Measurements from ENCODE around the gene SYN1. TPM values are rescaled to one million over a fixed set of nuclear protein-coding genes. Genes with fewer than 3 reads are reported as not detected.

The SYN1 gene
- total and polyA plus RNA-seq, 4 donors = 0.09 to 2.5 (median 0.60) TPM

DNA sequence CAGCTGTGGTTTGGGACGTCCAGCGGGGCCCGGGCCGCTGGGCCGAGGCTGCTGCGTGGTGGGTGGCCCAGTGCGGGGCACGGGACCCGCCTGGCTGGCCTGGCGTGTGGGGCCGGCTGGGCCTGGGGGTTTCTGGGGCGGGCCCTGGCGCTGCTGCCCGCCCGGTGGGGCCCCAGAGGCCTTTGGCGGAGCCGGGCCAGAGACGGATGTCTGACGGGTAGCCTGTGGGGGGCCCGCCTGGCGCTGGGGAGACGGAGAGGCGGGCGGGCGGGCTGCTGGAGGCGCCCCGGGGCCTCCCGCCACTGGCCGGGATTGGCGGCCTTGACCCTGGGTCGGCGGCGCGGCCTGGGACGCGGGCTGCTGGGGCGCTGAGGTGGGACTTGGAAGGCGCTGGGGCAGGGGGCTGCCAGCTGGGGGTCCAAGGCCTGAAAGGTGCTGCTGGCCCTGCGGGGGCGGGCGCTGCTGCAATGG is 45.5 kb downstream of the SYN1 start:
- Histone ChIP-seq H3K27me3 (ENCODE audit: control insufficient read depth in 4 of 4, insufficient read depth in 4 of 4, low read length in 3 of 4) (no peaks in the 10 kb centered on the region), H3K9me3 (ENCODE audit: control insufficient read depth in 4 of 4, low read length in 3 of 4) (no peaks in the 10 kb centered on the region), H3K4me1 (ENCODE audit: control insufficient read depth in 4 of 4, insufficient read depth in 4 of 4, low read length in 3 of 4) (peaks cover 0 to 11% (median 5%) of the 10 kb centered on the region in 4 donors), H3K9ac (ENCODE audit: low read depth in 1 of 2, low read length in 2 of 2) (no peak overlapping the region), H3K36me3 (ENCODE audit: control insufficient read depth in 4 of 4, insufficient read depth in 3 of 4, low read depth in 1 of 4, low read length in 3 of 4) (peaks cover 7 to 20% (median 9%) of the 10 kb centered on the region in 4 donors), H3K27ac (ENCODE audit: low read depth in 1 of 2, low read length in 2 of 2) (no peak overlapping the region), H3K4me3 (ENCODE audit: low read depth in 1 of 3, low read length in 3 of 3) (no peak overlapping the region)
- no peak for DNase-seq (ENCODE audit: low spot score)
- 19% methylated on average over 41 of the region's 41 CpGs for WGBS
- TF ChIP-seq TAF1 (conservative IDR thresholded peaks at IDR 0.05) = no peak
- no peak for TF ChIP-seq SP1 (IDR thresholded peaks at IDR 0.05)
- TF ChIP-seq HNF4A (conservative IDR thresholded peaks at IDR 0.05) = no peak
- TF ChIP-seq FOXA1 (IDR thresholded peaks at IDR 0.05) = no peak
- TF ChIP-seq RXRA (IDR thresholded peaks at IDR 0.05) = no peak
- no peak for TF ChIP-seq JUND (IDR thresholded peaks at IDR 0.05)
- TF ChIP-seq, protein P1, sequence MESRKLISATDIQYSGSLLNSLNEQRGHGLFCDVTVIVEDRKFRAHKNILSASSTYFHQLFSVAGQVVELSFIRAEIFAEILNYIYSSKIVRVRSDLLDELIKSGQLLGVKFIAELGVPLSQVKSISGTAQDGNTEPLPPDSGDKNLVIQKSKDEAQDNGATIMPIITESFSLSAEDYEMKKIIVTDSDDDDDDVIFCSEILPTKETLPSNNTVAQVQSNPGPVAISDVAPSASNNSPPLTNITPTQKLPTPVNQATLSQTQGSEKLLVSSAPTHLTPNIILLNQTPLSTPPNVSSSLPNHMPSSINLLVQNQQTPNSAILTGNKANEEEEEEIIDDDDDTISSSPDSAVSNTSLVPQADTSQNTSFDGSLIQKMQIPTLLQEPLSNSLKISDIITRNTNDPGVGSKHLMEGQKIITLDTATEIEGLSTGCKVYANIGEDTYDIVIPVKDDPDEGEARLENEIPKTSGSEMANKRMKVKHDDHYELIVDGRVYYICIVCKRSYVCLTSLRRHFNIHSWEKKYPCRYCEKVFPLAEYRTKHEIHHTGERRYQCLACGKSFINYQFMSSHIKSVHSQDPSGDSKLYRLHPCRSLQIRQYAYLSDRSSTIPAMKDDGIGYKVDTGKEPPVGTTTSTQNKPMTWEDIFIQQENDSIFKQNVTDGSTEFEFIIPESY (IDR thresholded peaks at IDR 0.05) = no peak
- TF ChIP-seq, protein P2, sequence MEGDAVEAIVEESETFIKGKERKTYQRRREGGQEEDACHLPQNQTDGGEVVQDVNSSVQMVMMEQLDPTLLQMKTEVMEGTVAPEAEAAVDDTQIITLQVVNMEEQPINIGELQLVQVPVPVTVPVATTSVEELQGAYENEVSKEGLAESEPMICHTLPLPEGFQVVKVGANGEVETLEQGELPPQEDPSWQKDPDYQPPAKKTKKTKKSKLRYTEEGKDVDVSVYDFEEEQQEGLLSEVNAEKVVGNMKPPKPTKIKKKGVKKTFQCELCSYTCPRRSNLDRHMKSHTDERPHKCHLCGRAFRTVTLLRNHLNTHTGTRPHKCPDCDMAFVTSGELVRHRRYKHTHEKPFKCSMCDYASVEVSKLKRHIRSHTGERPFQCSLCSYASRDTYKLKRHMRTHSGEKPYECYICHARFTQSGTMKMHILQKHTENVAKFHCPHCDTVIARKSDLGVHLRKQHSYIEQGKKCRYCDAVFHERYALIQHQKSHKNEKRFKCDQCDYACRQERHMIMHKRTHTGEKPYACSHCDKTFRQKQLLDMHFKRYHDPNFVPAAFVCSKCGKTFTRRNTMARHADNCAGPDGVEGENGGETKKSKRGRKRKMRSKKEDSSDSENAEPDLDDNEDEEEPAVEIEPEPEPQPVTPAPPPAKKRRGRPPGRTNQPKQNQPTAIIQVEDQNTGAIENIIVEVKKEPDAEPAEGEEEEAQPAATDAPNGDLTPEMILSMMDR (IDR thresholded peaks at IDR 0.05; ENCODE audit: low read depth, low read length, missing input control) = no peak
- no peak for TF ChIP-seq EGR1 (IDR thresholded peaks at IDR 0.05; ENCODE audit: low read depth in 2 of 2)
- TF ChIP-seq, protein P3, sequence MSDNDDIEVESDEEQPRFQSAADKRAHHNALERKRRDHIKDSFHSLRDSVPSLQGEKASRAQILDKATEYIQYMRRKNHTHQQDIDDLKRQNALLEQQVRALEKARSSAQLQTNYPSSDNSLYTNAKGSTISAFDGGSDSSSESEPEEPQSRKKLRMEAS (IDR thresholded peaks at IDR 0.05) = no peak
- TF ChIP-seq HNF4G (IDR thresholded peaks at IDR 0.05) = no peak
- TF ChIP-seq, protein P4, sequence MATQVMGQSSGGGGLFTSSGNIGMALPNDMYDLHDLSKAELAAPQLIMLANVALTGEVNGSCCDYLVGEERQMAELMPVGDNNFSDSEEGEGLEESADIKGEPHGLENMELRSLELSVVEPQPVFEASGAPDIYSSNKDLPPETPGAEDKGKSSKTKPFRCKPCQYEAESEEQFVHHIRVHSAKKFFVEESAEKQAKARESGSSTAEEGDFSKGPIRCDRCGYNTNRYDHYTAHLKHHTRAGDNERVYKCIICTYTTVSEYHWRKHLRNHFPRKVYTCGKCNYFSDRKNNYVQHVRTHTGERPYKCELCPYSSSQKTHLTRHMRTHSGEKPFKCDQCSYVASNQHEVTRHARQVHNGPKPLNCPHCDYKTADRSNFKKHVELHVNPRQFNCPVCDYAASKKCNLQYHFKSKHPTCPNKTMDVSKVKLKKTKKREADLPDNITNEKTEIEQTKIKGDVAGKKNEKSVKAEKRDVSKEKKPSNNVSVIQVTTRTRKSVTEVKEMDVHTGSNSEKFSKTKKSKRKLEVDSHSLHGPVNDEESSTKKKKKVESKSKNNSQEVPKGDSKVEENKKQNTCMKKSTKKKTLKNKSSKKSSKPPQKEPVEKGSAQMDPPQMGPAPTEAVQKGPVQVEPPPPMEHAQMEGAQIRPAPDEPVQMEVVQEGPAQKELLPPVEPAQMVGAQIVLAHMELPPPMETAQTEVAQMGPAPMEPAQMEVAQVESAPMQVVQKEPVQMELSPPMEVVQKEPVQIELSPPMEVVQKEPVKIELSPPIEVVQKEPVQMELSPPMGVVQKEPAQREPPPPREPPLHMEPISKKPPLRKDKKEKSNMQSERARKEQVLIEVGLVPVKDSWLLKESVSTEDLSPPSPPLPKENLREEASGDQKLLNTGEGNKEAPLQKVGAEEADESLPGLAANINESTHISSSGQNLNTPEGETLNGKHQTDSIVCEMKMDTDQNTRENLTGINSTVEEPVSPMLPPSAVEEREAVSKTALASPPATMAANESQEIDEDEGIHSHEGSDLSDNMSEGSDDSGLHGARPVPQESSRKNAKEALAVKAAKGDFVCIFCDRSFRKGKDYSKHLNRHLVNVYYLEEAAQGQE (IDR thresholded peaks at IDR 0.05) = no peak
- no peak for TF ChIP-seq RAD21 (IDR thresholded peaks at IDR 0.05)
- no peak for TF ChIP-seq NR2F2 (IDR thresholded peaks at IDR 0.05)
- TF ChIP-seq GABPA (IDR thresholded peaks at IDR 0.05 in 1 of 2, conservative IDR thresholded peaks at IDR 0.05 in 1 of 2) = no peak
- TF ChIP-seq, protein P5, sequence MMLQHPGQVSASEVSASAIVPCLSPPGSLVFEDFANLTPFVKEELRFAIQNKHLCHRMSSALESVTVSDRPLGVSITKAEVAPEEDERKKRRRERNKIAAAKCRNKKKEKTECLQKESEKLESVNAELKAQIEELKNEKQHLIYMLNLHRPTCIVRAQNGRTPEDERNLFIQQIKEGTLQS (IDR thresholded peaks at IDR 0.05) = no peak
- no peak for TF ChIP-seq FOXA2 (IDR thresholded peaks at IDR 0.05)
- no peak for TF ChIP-seq YY1 (IDR thresholded peaks at IDR 0.05)
